ENCODE results near the gene DCAF8L2. TPM values are rescaled to one million over a fixed set of nuclear protein-coding genes. Genes with fewer than 3 reads are reported as not detected.
"Not testable (repeated sequence)": the region's sequence is repeated elsewhere in the genome, so short reads cannot be mapped to it uniquely, and the experiment has no call there.

Gene DCAF8L2
- total RNA-seq, 3 donors from 2014 or later: not detected

GRCh38 chrX:27680726-27681125 is 90.6 kb downstream of the DCAF8L2 start:
- Histone ChIP-seq H3K27me3 (peaks cover 0 to 15% of the 10 kb centered on the region in 2 donors), H3K9me3 (no peaks in the 10 kb centered on the region), H3K27ac (no peak overlapping the region), H3K4me3 (no peak overlapping the region), H3K4me1 (no peaks in the 10 kb centered on the region), H3K36me3 (peaks cover 6% of the 10 kb centered on the region)
- intact Hi-C loops (cut with DNase I; ENCODE audit: low total_unique reads): no loop called here
- TF ChIP-seq POLR2AphosphoS5 (IDR thresholded peaks at IDR 0.05) (no peak), POLR2A (IDR thresholded peaks at IDR 0.05) (no peak), CTCF (IDR thresholded peaks at IDR 0.05) (no peak)
- no peak for DNase-seq (ENCODE audit: low spot score in 2 of 2)

DNA sequence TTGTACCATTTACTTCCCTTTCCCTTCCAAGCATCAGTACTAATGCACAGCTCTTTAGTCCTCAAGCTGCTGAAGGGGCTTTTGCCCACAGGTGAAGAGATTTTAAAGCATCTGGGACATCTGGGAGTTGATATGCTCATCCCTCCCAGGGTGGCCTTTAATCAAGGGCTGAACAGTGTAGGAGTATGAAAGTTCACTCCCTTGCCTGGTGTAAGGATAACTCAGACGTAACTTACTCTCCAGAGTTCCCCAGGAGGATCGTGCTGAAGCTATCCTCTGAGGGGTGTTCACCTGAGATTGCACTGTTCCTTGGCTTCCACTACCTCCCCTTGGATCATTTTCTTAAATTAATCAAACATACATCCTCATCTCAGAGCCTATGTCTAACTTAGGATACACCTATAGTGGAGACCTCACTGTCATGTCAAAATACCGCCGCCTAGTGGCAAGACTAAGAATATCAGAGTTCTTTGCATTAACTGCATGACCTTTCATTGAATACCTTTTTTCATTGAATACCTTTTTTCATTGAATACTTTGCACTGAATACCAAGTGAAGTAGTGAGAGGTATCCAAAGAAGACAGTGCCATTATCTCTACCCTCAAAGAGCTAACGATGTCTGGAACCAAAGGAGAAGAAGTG is 93.5 kb downstream of the DCAF8L2 start:
- H3K27ac ChIP-seq; DNase-seq (ENCODE audit: low spot score in 2 of 2); H3K36me3 ChIP-seq; H3K4me3 ChIP-seq; H3K4me1 ChIP-seq; H3K9me3 ChIP-seq; intact Hi-C loops (cut with DNase I; ENCODE audit: low total_unique reads): not testable (repeated sequence)
- H3K27me3 ChIP-seq: peaks cover 0 to 18% of the 10 kb centered on the region in 2 donors

- TF ChIP-seq CTCF (IDR thresholded peaks at IDR 0.05) (no peak), POLR2A (IDR thresholded peaks at IDR 0.05) (no peak), POLR2AphosphoS5 (IDR thresholded peaks at IDR 0.05) (no peak)
- Histone ChIP-seq H3K27ac (no peak overlapping the region), H3K27me3 (peaks cover 0 to 4% of the 10 kb centered on the region in 2 donors), H3K4me1 (no peaks in the 10 kb centered on the region), H3K9me3 (no peaks in the 10 kb centered on the region), H3K36me3 (no peaks in the 10 kb centered on the region), H3K4me3 (no peak overlapping the region)
- intact Hi-C loops (cut with DNase I; ENCODE audit: low total_unique reads): no loop called here
- DNase-seq (ENCODE audit: low spot score in 2 of 2): no peak
Observed at GRCh38 chrX:27694667-27695066, 104.5 kb downstream of the DCAF8L2 start.

DNA sequence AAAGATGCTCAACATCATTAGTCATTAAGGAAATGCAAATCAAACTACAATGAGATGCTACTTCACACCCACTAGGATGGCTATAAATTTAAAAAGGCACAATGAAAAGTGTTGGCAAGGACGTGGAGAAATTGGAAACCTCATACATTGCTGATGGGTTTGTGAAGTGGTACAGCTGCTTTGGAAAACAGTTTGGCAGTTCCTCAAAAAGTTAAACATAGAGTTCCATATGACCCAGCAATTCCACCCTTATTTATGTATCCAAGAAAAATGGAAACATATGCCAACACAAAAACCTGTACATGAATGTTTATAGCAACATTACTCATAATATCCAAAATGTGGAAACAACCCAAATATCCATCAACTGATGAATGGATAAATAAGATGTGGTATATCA is 116.4 kb downstream of the DCAF8L2 start:
- Histone ChIP-seq H3K4me3 (no peak overlapping the region), H3K27me3 (no peaks in the 10 kb centered on the region), H3K27ac (no peak overlapping the region), H3K4me1 (no peaks in the 10 kb centered on the region), H3K36me3 (no peaks in the 10 kb centered on the region), H3K9me3 (peaks cover 0 to 7% of the 10 kb centered on the region in 2 donors)
- intact Hi-C loops (cut with DNase I; ENCODE audit: low total_unique reads): no loop called here
- TF ChIP-seq CTCF (IDR thresholded peaks at IDR 0.05): no peak
- no peak for TF ChIP-seq POLR2AphosphoS5 (IDR thresholded peaks at IDR 0.05)
- no peak for TF ChIP-seq POLR2A (IDR thresholded peaks at IDR 0.05)
- no peak for DNase-seq (ENCODE audit: low spot score in 2 of 2)

GRCh38 chrX:27715610-27716009 is 125.5 kb downstream of the DCAF8L2 start:
- Histone ChIP-seq H3K27me3 (peaks cover 0 to 5% of the 10 kb centered on the region in 2 donors), H3K27ac (no peak overlapping the region), H3K9me3 (peaks cover 0 to 7% of the 10 kb centered on the region in 2 donors), H3K36me3 (no peaks in the 10 kb centered on the region), H3K4me3 (no peak overlapping the region), H3K4me1 (no peaks in the 10 kb centered on the region)
- intact Hi-C loops (cut with DNase I; ENCODE audit: low total_unique reads): no loop called here
- no peak for DNase-seq (ENCODE audit: low spot score in 2 of 2)
- no peak for TF ChIP-seq POLR2A (IDR thresholded peaks at IDR 0.05)
- no peak for TF ChIP-seq POLR2AphosphoS5 (IDR thresholded peaks at IDR 0.05)
- TF ChIP-seq CTCF (IDR thresholded peaks at IDR 0.05): no peak
